ENCODE measurements around the gene TAF11L8.
"Not testable (repeated sequence)": the region's sequence is repeated elsewhere in the genome, so short reads cannot be mapped to it uniquely, and the experiment has no call there.

TAF11L8 gene

DNA sequence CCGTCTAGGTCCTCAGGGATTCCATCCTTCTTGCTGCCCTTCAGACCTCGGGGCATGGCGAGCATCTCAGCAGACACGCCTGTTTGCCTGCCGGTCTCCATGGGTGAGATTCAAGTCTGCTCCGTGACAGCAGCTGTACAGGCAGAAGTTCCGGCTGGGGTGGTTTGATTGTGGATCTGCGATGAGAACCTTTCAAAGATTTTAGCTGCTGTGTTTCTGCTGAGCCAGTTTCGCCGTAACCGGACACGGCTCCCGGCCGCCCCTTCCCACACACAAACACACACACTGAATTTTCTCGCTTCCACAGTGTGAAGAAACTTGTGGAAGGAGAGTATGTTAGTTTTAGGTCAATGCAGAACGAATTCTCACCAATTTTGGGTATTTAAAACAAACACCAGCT lies at the start of gene TAF11L8:
Gene TAF11L8 (minus strand): TSS at position 101 of the 400 bp plus-strand sequence.
- DNase-seq (ENCODE audit: low spot score in 2 of 2); H3K4me3 ChIP-seq; H3K4me1 ChIP-seq; H3K9me3 ChIP-seq; in situ Hi-C loops (cut with MboI; ENCODE audit: low sequenced_read_pairs); H3K36me3 ChIP-seq (replicated peaks); H3K27me3 ChIP-seq (ENCODE audit: low read depth): not testable (repeated sequence)

- H3K36me3 ChIP-seq (replicated peaks): no peaks in the 10 kb centered on the region
- no peaks in the 10 kb centered on the region for H3K9me3 ChIP-seq
- no peak for DNase-seq (ENCODE audit: low spot score in 2 of 2)
- in situ Hi-C loops (cut with MboI; ENCODE audit: low sequenced_read_pairs): no loop called here
- H3K4me1 ChIP-seq: no peaks in the 10 kb centered on the region
- H3K4me3 ChIP-seq: no peak within 1 kb of the TSS
- no peaks in the 10 kb centered on the region for H3K27me3 ChIP-seq (ENCODE audit: low read depth)
Observed at GRCh38 chr5:17634160-17634559, 43.4 kb upstream of the TAF11L8 start, which contains the start of gene TAF11L14. Gene TAF11L14, plus strand, starts transcription at chr5:17634460.

- H3K27me3 ChIP-seq (ENCODE audit: low read depth); DNase-seq (ENCODE audit: low spot score in 2 of 2); H3K4me1 ChIP-seq; in situ Hi-C loops (cut with MboI; ENCODE audit: low sequenced_read_pairs); H3K4me3 ChIP-seq; H3K9me3 ChIP-seq; H3K36me3 ChIP-seq (replicated peaks): not testable (repeated sequence)
Observed at GRCh38 chr5:17631788-17632187, 41.0 kb upstream of the TAF11L8 start, which contains the start of gene TAF11L13. Gene TAF11L13, plus strand, starts transcription at chr5:17632088.

GRCh38 chr5:17625686-17626085 lies 34.9 kb upstream of the TAF11L8 start:
- H3K4me1 ChIP-seq: no peaks in the 10 kb centered on the region
- H3K36me3 ChIP-seq (replicated peaks): no peaks in the 10 kb centered on the region
- in situ Hi-C loops (cut with MboI; ENCODE audit: low sequenced_read_pairs): no loop called here
- H3K4me3 ChIP-seq: no peak overlapping the region
- DNase-seq (ENCODE audit: low spot score in 2 of 2): no peak
- no peaks in the 10 kb centered on the region for H3K9me3 ChIP-seq
- no peaks in the 10 kb centered on the region for H3K27me3 ChIP-seq (ENCODE audit: low read depth)

GRCh38 chr5:17620627-17621026 lies 29.9 kb upstream of the TAF11L8 start:
- H3K9me3 ChIP-seq: no peaks in the 10 kb centered on the region; the same call in 1 of the 2 replicates
- H3K36me3 ChIP-seq (replicated peaks): no peaks in the 10 kb centered on the region
- no peaks in the 10 kb centered on the region for H3K27me3 ChIP-seq (ENCODE audit: low read depth)
- H3K4me1 ChIP-seq: no peaks in the 10 kb centered on the region
- H3K4me3 ChIP-seq: no peak overlapping the region
- in situ Hi-C loops (cut with MboI; ENCODE audit: low sequenced_read_pairs): no loop called here
- DNase-seq (ENCODE audit: low spot score in 2 of 2): no peak

- Histone ChIP-seq H3K36me3 (replicated peaks) (no peaks in the 10 kb centered on the region), H3K4me3 (no peak overlapping the region), H3K4me1 (no peaks in the 10 kb centered on the region), H3K9me3 (no peaks in the 10 kb centered on the region; the same call in 1 of the 2 replicates), H3K27me3 (ENCODE audit: low read depth) (no peaks in the 10 kb centered on the region)
- DNase-seq (ENCODE audit: low spot score in 2 of 2): no peak
- in situ Hi-C loops (cut with MboI; ENCODE audit: low sequenced_read_pairs): no loop called here
Observed at GRCh38 chr5:17619354-17619753, 28.6 kb upstream of the TAF11L8 start.

DNA sequence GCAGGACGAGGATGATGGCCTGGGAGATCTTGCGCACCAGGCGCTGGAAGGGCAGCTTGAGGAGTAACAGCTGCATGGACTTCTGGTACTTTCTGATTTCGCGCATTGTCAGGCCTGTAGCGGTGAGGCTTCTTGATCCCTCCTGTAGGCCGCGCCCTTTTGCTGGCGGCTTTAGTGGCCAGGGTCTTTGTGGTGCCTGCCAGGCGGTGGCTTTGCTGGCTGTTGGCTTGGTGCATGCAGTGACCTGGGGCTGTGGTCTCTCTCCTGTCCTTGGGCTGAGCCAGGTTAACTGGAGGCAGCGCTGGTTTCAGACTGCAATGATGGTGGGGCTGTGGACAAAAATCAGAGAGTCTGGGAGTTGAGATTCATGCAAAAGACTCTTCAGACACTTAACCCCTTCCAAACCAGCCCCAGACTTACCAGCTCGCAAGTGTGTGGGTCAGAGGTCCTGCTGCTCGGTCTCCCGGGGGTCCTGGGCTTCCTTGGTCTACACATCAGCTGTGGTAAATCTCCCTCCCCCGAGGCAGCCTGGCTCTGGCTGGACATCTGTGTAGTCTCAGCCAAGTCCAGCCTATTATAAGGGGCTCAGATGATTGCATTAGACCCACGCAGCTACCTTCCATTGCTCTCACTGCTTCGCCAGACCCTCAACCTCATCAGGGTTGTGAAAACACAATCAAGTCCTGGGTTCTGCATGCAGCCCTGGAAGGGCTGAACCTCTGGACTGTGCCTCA lies 24.3 kb upstream of the TAF11L8 start:
- H3K9me3 ChIP-seq: no peaks in the 10 kb centered on the region
- H3K4me3 ChIP-seq: no peak overlapping the region
- no peaks in the 10 kb centered on the region for H3K36me3 ChIP-seq (replicated peaks)
- DNase-seq (ENCODE audit: low spot score in 2 of 2): no peak
- in situ Hi-C loops (cut with MboI; ENCODE audit: low sequenced_read_pairs): no loop called here
- no peaks in the 10 kb centered on the region for H3K27me3 ChIP-seq (ENCODE audit: low read depth)
- no peaks in the 10 kb centered on the region for H3K4me1 ChIP-seq

DNA sequence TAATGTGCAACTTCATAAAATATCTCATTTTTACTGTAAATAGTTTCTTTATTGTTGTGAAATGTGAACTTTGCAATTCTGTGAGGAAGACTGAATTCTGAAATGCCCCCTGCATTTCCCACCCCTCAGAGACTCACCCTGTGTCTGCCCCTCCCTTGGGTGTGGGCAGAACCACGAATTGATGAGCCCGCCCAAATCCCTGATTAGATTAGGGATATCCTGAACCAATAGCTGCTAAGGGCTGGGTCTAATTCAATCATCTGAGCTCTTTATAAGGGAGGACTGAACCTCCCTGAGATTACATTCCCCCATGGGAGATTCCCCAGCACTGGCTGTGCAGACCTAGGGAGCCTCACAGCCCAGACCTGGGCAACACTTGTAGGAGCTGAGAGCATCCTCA lies 19.3 kb upstream of the TAF11L8 start, which contains the start of gene TAF11L12:
Gene TAF11L12 (plus strand): TSS at position 301 of the 400 bp plus-strand sequence.
- H3K36me3 ChIP-seq (replicated peaks); H3K4me1 ChIP-seq; in situ Hi-C loops (cut with MboI; ENCODE audit: low sequenced_read_pairs); H3K27me3 ChIP-seq (ENCODE audit: low read depth); H3K4me3 ChIP-seq; DNase-seq (ENCODE audit: low spot score in 2 of 2); H3K9me3 ChIP-seq: not testable (repeated sequence)

DNA sequence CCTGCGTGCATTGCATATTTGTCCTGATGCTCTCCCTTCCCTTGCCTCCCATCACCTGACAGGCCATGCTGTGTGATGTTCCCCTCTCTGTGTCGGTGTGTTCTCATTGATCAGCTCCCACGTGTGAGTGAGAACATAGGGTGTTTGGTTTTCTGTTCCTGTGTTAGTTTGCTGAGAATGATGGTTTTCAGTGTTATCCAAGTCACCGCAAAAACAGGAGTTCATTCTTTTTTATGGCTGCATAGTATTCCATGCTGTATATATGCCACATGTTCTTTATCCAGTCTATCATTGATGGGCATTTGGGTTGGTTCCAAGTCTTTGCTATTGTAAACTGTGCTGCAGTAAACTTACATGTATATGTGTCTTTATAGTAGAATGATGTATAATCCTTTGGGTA lies 16.7 kb upstream of the TAF11L8 start:
- in situ Hi-C loops (cut with MboI; ENCODE audit: low sequenced_read_pairs); H3K9me3 ChIP-seq; H3K27me3 ChIP-seq (ENCODE audit: low read depth): not testable (repeated sequence)

DNA sequence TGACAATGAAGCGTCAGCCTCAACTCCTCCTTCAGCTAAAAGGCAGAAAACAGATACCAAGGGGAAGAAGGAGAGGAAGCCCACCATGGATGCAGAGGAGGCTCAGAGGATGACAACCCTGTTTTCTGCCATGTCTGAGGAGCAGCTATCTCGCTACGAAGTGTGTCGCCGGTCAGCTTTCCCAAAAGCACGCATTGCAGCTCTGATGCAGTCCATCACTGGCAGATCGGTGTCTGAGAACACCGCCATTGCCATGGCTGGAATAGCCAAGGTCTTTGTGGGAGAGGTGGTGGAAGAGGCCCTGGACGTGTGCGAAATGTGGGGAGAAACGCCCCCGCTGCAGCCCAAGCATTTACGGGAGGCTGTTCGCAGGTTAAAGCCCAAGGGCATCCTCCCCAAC lies 14.2 kb upstream of the TAF11L8 start:
- H3K4me3 ChIP-seq: no peak overlapping the region
- DNase-seq (ENCODE audit: low spot score in 2 of 2): no peak
- no peaks in the 10 kb centered on the region for H3K9me3 ChIP-seq
- no peaks in the 10 kb centered on the region for H3K4me1 ChIP-seq
- in situ Hi-C loops (cut with MboI; ENCODE audit: low sequenced_read_pairs): no loop called here
- H3K36me3 ChIP-seq (replicated peaks): no peaks in the 10 kb centered on the region
- no peaks in the 10 kb centered on the region for H3K27me3 ChIP-seq (ENCODE audit: low read depth)

More for the DNA sequence above, 16.7 kb upstream of the TAF11L8 start:
- H3K4me3 ChIP-seq; H3K4me1 ChIP-seq; DNase-seq (ENCODE audit: low spot score in 2 of 2); H3K36me3 ChIP-seq (replicated peaks): not testable (repeated sequence)

- H3K27me3 ChIP-seq (ENCODE audit: low read depth); H3K4me3 ChIP-seq; H3K9me3 ChIP-seq; H3K36me3 ChIP-seq (replicated peaks); in situ Hi-C loops (cut with MboI; ENCODE audit: low sequenced_read_pairs); DNase-seq (ENCODE audit: low spot score in 2 of 2); H3K4me1 ChIP-seq: not testable (repeated sequence)
Observed at GRCh38 chr5:17603880-17604279, 13.1 kb upstream of the TAF11L8 start, which contains the start of gene TAF11L11. Gene TAF11L11, plus strand, starts transcription at chr5:17604183.

DNA sequence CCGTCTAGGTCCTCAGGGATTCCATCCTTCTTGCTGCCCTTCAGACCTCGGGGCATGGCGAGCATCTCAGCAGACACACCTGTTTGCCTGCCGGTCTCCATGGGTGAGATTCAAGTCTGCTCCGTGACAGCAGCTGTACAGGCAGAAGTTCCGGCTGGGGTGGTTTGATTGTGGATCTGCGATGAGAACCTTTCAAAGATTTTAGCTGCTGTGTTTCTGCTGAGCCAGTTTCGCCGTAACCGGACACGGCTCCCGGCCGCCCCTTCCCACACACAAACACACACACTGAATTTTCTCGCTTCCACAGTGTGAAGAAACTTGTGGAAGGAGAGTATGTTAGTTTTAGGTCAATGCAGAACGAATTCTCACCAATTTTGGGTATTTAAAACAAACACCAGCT lies 7.0 kb upstream of the TAF11L8 start, which contains the start of gene TAF11L10:
Gene TAF11L10 (minus strand): TSS at position 101 of the 400 bp plus-strand sequence.
- DNase-seq (ENCODE audit: low spot score in 2 of 2); H3K36me3 ChIP-seq (replicated peaks); in situ Hi-C loops (cut with MboI; ENCODE audit: low sequenced_read_pairs); H3K4me3 ChIP-seq; H3K4me1 ChIP-seq; H3K9me3 ChIP-seq; H3K27me3 ChIP-seq (ENCODE audit: low read depth): not testable (repeated sequence)

- DNase-seq (ENCODE audit: low spot score in 2 of 2): peak in 1 of 2 experiments; percentile 18
- H3K27me3 ChIP-seq (ENCODE audit: low read depth); in situ Hi-C loops (cut with MboI; ENCODE audit: low sequenced_read_pairs); H3K9me3 ChIP-seq; H3K4me1 ChIP-seq; H3K4me3 ChIP-seq; H3K36me3 ChIP-seq (replicated peaks): not testable (repeated sequence)
Observed at GRCh38 chr5:17594255-17594654, 3.5 kb upstream of the TAF11L8 start, which contains the start of gene TAF11L9. Gene TAF11L9, minus strand, starts transcription at chr5:17594394.

DNA sequence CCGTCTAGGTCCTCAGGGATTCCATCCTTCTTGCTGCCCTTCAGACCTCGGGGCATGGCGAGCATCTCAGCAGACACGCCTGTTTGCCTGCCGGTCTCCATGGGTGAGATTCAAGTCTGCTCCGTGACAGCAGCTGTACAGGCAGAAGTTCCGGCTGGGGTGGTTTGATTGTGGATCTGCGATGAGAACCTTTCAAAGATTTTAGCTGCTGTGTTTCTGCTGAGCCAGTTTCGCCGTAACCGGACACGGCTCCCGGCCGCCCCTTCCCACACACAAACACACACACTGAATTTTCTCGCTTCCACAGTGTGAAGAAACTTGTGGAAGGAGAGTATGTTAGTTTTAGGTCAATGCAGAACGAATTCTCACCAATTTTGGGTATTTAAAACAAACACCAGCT lies 5.1 kb downstream of the TAF11L8 start, which contains the start of gene TAF11L7:
Gene TAF11L7 (minus strand): TSS at position 101 of the 400 bp plus-strand sequence.
- H3K4me3 ChIP-seq; DNase-seq (ENCODE audit: low spot score in 2 of 2); H3K27me3 ChIP-seq (ENCODE audit: low read depth); H3K4me1 ChIP-seq; in situ Hi-C loops (cut with MboI; ENCODE audit: low sequenced_read_pairs); H3K36me3 ChIP-seq (replicated peaks); H3K9me3 ChIP-seq: not testable (repeated sequence)

All from HAP-1 (cell line).